Nephron (organoid): ENCODE measurements around the gene SH2D2A.

ENCODE experiments used
- H3K27ac Mint-ChIP-seq, 3 experiments: 2 replicates each; pipeline ENCODE4 v1.8.0; 2020; ENCODE audit warnings: mixed read lengths in 3 of 3, mild to moderate bottlenecking in 2 of 3, moderate library complexity in 1 of 3
- H3K27me3 Mint-ChIP-seq: 2 replicates; pipeline ENCODE4 v1.8.0; 2021; ENCODE audit warnings: low read depth, mild to moderate bottlenecking, moderate library complexity, mixed read lengths
- H3K36me3 Mint-ChIP-seq: 2 replicates; pipeline ENCODE4 v1.8.0; 2020; ENCODE audit warnings: low read depth, mixed read lengths
- H3K4me1 Mint-ChIP-seq: 2 replicates; pipeline ENCODE4 v1.8.0; 2020; ENCODE audit warnings: mixed read lengths
- H3K4me3 Mint-ChIP-seq, 3 experiments: 2 replicates each; pipeline ENCODE4 v1.8.0; 2020; ENCODE audit warnings: mild to moderate bottlenecking in 3 of 3, mixed read lengths in 3 of 3, moderate library complexity in 2 of 3
- H3K9me3 Mint-ChIP-seq: 2 replicates; pipeline ENCODE4 v1.8.0; 2020; ENCODE audit warnings: mixed read lengths
- CTCF ChIP-seq, 3 experiments: fragments of 200-600 bp; sonication (generic); IDR thresholded peaks; one replicate each; pipeline ENCODE4 v1.5.0; 2021; ENCODE audit warnings: antibody characterized with exemption in 3 of 3; ENCODE audit not compliant: unreplicated experiment in 3 of 3

The SH2D2A gene

DNA sequence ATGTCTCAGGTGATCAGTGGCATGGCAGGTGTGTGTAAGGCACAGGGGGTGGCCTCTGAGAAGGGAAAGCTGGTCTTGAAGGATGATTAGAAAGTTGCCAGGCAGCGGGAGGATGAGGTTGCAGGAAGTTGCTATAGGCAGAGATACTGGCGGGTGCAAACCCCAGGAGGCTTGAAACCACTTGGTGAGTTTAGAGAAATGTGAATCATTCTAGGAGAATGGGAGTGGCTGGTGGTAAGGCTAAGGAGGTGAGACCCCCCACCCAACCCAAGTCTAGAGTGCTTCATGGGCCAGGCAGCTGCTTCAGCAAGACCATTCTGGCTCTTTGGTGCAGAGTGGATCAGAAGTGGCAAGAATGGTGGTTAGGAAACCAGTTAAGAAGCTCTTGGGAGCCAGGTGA is 9.0 kb downstream of the SH2D2A start:
- H3K36me3 Mint-ChIP-seq, result peaks cover 4% of the 10 kb centered on the region
- peaks cover 20% of the 10 kb centered on the region for H3K27me3 Mint-ChIP-seq
- no peak overlapping the region for H3K27ac Mint-ChIP-seq
- no peak overlapping the region for H3K4me3 Mint-ChIP-seq
- TF ChIP-seq CTCF (IDR thresholded peaks at IDR 0.05; ENCODE audit: unreplicated experiment in 3 of 3), result no peak
- H3K9me3 Mint-ChIP-seq, result no peaks in the 10 kb centered on the region
- H3K4me1 Mint-ChIP-seq, result peaks cover 64% of the 10 kb centered on the region

- no peaks in the 10 kb centered on the region for H3K9me3 Mint-ChIP-seq
- peaks cover 64% of the 10 kb centered on the region for H3K4me1 Mint-ChIP-seq
- TF ChIP-seq CTCF (IDR thresholded peaks at IDR 0.05; ENCODE audit: unreplicated experiment in 3 of 3), result no peak
- peaks cover 4% of the 10 kb centered on the region for H3K36me3 Mint-ChIP-seq
- H3K27ac Mint-ChIP-seq, result peak overlapping the region; percentile 34 to 88 (median 85)
- H3K4me3 Mint-ChIP-seq, result no peak overlapping the region
- peaks cover 16% of the 10 kb centered on the region for H3K27me3 Mint-ChIP-seq
These were observed 9.9 kb downstream of the SH2D2A start for GRCh38 chr1:156806512-156807440.

GRCh38 chr1:156805766-156806511 is 10.7 kb downstream of the SH2D2A start:
- peak overlapping the region; percentile 34 to 88 (median 85) for H3K27ac Mint-ChIP-seq
- H3K27me3 Mint-ChIP-seq, result peaks cover 8% of the 10 kb centered on the region
- peaks cover 64% of the 10 kb centered on the region for H3K4me1 Mint-ChIP-seq
- no peak for TF ChIP-seq CTCF (IDR thresholded peaks at IDR 0.05; ENCODE audit: unreplicated experiment in 3 of 3)
- peaks cover 4% of the 10 kb centered on the region for H3K36me3 Mint-ChIP-seq
- no peaks in the 10 kb centered on the region for H3K9me3 Mint-ChIP-seq
- peak overlapping the region in 1 of 3 experiments; percentile 60 for H3K4me3 Mint-ChIP-seq

- no peaks in the 10 kb centered on the region for H3K9me3 Mint-ChIP-seq
- peak overlapping the region; percentile 37 to 69 (median 58) for H3K27ac Mint-ChIP-seq
- no peak for TF ChIP-seq CTCF (IDR thresholded peaks at IDR 0.05; ENCODE audit: unreplicated experiment in 3 of 3)
- peaks cover 7% of the 10 kb centered on the region for H3K27me3 Mint-ChIP-seq
- H3K36me3 Mint-ChIP-seq, result peaks cover 13% of the 10 kb centered on the region
- H3K4me1 Mint-ChIP-seq, result peaks cover 69% of the 10 kb centered on the region
- H3K4me3 Mint-ChIP-seq, result no peak overlapping the region
These were observed 11.9 kb downstream of the SH2D2A start for GRCh38 chr1:156804572-156805243.

DNA sequence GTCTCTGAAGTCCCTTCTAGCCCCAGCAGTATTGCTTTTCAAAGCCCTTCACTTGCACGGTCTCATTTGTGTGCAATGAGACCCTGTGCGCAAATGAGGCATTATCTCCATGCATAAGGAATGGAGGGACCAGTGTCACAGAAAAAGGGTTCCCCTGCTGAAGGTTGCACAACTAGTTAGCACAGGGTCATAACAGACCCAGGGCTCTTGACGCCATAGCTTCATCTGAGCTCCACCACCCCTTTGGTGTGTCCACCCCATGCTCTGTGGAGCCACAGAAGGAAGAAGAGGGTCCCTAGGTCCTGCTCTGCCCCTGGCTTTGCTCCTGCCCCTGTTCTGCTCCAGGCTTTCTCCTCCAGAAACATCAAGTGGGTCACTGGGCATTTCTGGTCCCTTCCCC is 12.6 kb downstream of the SH2D2A start:
- Mint-ChIP-seq H3K27ac (peak overlapping the region; percentile 37 to 69 (median 58)), H3K36me3 (peaks cover 14% of the 10 kb centered on the region)

More for the DNA sequence above, 12.6 kb downstream of the SH2D2A start:
- peaks cover 7% of the 10 kb centered on the region for H3K27me3 Mint-ChIP-seq
- TF ChIP-seq CTCF (IDR thresholded peaks at IDR 0.05; ENCODE audit: unreplicated experiment in 3 of 3), result no peak
- no peak overlapping the region for H3K4me3 Mint-ChIP-seq
- H3K4me1 Mint-ChIP-seq, result peaks cover 69% of the 10 kb centered on the region
- H3K9me3 Mint-ChIP-seq, result no peaks in the 10 kb centered on the region
